Stimulated activated CD8-positive, alpha-beta memory T cell treated with anti-CD3 and anti-CD28 coated beads, Interleukin-12 subunit alpha, Interleukin-12 subunit beta, amount 100 ng/mL, for 1 hour (primary cell): ENCODE measurements around the gene PPP2R1A.

Experiments
- DNase-seq: peaks from one replicate; pipeline ENCODE4 v3.0.0-alpha.2; 2020; ENCODE audit warnings: low read depth

The PPP2R1A gene

DNA sequence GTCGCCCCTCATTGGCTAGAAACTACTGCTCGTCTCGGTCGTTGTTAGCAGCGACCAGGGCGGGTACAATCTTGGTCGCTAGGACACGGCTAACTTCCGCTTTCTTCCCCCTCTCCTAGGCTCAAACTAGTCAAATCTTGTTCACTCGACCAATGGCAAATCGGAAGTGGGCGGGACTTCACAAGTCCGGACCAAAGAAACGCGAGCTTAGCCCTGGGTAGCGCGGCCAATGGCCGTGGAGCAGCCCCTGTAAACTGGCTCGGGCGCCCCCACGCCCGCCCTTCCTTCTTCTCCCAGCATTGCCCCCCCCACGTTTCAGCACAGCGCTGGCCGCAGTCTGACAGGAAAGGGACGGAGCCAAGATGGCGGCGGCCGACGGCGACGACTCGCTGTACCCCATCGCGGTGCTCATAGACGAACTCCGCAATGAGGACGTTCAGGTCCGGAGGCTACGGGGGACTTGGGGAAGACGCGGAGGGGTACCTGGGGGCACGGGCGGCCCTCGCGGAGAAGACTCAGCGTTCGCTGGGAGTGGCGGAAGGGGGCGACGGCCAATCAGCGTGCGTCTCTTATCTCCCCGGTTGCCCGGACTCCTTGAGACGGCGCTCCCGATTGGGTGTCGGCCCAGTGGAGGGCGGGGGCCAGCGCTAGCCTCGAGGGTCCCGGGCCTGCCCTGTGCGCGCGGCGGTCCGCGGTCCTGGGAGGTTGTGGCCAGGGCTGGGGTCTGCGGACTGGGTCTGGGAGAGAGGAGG, at the start of gene PPP2R1A:
TSS of gene PPP2R1A (plus strand) at position 318 of the 752 bp plus-strand sequence. CDS start at position 363, 45 bp downstream.
- DNase-seq, result peak; percentile 98

DNA sequence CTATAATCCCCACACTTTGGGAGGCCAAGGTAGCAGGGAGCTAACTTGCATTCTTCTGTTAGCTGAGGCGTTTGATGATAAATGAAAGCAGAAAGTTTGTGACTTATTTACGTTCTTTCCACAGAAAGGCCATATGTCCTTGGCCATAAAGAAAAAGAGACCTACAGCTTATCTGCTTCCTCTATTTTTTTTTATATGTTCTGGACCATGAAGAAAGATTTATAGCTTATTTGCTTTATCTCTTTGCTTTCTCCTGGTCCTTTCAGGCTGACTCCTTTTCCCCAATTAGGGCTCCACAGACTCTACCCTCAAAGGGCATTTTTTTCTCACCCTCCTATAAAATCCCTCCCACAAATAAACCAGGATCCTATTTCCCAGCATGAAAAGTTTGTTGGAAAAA, 48.6 kb upstream of the PPP2R1A start:
- DNase-seq, result no peak

GRCh38 chr19:52142001-52142595, 47.8 kb upstream of the PPP2R1A start:
- DNase-seq, result no peak

DNA sequence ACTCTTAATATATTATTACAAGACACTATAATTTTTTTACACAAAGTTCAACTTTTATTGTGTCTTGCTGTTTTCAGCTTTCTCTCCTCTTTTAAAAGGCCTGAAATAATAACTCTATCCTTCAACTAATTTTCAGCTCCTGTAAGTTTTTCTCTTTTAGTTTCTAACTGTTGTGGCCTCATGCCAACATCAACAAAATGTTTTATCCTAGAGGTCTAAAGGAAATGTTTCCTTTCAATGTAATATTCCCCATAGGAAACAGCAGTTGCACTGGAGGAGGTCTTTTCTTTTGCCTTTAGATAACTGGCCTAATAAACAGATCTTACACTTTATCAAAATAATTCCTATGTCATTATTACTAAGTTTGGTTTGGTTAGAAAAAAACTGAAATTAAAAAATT, 41.6 kb upstream of the PPP2R1A start:
- no peak for DNase-seq

DNA sequence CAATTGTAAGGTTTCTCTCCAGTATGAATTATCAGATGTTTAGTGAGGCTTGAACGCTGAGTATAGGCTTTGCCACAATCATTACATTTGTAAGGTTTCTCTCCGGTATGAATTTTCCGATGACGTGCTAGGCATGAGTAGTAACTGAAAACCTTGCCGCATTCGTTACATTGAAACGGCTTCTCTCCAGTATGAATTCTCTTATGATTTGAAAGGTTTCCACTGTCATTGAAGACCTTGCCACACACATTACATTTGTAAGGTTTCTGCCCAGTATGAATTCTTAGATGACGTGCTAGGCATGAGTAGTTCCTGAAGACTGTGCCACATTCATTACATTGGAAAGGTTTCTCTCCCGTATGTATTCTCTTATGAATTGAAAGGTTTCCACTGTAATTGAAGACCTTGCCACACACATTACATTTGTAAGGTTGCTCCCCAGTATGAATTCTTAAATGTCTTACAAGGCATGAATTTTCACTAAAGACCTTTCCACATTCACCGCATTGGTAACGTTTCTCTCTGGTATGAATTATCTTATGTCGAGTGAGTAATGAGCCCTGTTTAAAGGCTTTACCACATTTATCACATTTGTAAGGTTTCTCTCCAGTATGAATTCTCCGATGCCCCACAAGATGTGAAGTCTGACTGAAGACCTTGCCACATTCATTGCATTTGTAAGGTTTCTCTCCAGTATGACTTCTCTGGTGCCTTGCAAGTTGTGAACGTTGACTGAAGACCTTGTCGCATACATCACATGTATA, 34.1 kb upstream of the PPP2R1A start:
- no peak for DNase-seq

GRCh38 chr19:52170304-52170703, 19.5 kb upstream of the PPP2R1A start:
- no peak for DNase-seq

DNA sequence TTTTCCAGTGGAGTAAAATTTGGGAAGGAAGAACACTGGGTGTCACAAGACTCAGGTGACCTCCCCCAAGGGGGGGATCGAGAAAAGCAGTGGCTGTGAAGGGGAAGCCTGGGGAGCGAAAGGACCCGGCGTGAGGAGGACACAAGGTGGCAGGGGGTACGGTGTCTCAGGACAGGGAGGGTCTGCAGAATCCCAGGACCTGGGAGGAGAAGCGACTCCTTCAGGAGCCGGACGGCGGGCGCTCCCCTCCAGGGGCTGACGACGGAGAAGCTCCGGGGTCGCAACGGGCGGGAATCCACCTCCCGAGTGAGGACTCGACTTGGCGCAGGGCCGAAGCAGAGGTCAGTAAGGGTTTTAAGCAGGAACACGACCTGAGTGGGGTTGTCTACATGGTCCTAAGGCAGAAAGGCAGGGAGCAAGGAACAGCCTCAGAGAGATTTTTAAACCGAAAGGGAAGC, 19.0 kb upstream of the PPP2R1A start:
- no peak for DNase-seq

DNA sequence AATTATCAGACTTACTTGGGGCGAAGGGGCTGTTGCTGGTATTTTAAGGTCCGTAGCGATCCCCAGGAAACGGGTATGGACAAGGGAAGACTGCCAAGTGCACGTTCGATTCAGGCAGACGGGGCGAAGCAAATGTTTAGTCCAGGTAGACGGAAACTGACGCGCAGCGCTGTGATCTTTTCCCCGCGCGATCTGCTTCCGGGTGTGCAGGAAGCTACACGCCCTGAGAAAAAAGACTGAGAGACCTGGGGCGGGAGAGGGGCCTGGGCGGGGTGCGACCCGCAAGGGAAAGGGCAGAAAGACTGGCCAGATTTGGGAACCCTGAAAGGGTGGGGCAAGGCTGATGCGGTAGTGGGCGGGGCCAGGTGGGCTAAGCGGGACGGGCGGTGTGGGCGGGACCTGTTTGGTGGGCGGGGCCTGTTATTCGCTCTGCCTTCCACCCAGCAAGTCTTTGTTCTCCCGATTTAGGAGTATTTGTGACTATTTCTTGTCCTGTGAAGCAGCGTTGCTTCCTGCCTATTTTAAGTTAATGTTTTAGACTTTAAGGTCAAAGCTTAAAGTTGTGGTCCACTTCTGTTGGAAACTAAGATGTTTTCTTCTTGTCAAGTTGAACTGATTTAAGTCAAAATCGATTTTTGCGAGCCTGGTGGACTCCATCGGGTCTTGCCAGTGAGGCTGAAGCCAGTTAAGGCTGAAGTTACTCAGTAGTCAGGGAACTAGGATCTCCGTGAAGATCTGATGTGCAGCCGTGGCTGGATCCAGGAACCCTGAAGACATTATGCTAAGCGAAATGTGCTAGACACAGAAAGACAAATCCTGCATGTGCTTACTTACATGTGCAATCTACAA, 18.3 kb upstream of the PPP2R1A start, which contains the start of gene ZNF836:
TSS of gene ZNF836 (minus strand) at position 301 of the 849 bp plus-strand sequence. CDS start 3,549 bp downstream, outside the sequence.
- peak; percentile 85 for DNase-seq

DNA sequence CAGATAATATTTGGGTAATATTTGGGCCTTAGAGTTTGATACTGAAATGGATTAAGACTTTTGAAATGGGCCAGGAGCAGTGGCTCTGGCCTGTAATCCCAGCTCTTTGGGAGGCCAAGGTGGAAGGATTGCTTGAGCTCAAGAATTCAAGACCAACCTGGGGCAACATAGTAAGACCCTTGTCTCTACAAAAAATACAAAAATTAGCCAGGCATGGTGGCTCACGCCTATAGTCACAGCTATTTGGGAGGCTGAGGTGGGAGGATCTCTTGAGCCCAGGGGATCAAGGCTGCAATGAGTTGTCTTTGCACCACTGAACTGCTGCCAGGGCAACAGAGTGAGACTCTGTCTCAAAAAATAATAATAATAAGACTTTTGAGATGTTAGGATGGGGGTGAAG, 17.5 kb upstream of the PPP2R1A start:
- no peak for DNase-seq

GRCh38 chr19:52176574-52176973, 13.3 kb upstream of the PPP2R1A start:
- DNase-seq, result no peak

- DNase-seq, result no peak
Observed at GRCh38 chr19:52187407-52187806, 2.4 kb upstream of the PPP2R1A start.

DNA sequence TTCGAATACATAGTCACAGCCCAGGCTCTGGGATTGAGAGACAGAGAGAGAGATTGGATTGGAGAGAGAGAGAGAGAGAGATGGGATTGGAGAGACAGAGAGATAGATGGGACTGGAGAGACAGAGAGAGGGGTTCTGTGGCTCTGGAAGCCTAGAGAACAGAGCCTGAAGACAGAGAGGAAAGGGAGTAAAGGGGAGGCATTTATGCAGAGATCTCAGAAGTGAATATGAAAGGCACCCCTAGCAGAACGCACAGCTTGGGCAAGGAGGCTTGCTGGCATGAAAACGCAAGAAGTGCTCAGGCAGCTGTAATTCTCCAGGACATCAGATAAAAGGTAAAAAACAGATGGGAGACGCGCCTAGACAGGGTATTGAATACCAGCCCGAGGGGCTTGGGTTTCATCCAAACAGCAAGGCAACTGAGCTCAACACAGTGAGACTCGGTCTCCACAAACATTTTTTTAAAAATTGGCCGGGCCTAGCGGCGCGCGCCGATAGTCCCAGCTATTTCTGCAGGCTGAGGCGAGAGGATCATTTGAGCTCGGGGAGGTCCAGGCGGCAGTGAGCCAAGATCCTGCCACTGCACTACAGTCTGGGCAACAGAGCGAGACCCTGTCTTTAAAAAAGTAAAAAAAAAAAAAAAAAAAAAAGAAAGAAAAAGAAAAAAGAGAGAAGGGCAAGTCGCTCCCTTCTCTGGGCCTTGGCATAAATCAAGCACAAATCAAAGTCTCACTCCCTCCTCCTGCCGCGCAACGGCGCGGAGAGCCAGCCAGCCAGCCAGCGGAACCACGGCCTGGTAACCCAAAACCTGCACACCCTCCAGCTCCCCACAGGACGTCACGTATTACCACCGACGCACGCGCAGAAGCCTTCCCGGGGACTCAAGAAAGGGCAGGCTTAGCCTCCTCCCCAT, 774 bp upstream of the PPP2R1A start:
- DNase-seq, result no peak

- DNase-seq, result no peak
Observed at GRCh38 chr19:52190487-52191293, 838 bp downstream of the PPP2R1A start.

DNA sequence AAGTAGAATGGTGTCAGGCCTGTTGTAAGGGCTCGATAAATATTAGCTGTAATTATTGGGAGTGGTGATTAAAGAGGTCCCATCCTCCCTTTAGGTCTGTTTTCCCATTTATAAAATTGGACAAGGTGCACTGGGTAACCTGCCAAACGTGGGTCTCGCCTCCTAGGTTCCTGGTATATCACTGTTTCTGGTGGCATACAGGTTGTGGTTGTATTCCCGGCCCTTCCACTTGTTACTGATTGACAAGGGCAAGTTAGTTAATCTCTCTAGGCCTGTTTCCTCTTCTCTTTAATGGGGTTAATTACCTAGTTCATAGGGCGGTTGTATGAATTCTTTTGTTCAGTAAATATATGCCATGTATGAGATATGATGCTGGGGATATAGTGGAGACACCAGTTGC, 1.5 kb downstream of the PPP2R1A start:
- no peak for DNase-seq

DNA sequence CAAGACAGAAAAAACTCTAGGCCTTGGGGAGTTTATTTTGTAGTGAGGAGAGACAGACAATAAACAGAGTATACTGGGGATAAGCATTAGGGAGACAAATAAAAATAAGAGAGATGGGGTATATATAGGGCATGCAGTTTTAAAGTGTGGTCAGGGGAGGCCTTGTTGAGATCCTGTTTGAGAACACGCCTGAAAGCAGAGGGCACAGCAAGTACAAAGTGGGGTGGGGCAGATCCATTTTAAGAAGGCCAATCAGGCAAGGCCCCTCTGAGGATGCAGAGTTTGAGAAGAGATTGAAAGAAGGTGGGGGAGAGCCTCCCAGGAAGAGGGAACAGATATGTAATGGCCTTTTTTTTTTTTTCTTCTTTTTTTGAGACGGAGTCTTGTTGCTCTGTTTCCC, 2.1 kb downstream of the PPP2R1A start:
- DNase-seq, result no peak

- DNase-seq, result no peak
Observed at GRCh38 chr19:52196256-52196967, 6.6 kb downstream of the PPP2R1A start.

DNA sequence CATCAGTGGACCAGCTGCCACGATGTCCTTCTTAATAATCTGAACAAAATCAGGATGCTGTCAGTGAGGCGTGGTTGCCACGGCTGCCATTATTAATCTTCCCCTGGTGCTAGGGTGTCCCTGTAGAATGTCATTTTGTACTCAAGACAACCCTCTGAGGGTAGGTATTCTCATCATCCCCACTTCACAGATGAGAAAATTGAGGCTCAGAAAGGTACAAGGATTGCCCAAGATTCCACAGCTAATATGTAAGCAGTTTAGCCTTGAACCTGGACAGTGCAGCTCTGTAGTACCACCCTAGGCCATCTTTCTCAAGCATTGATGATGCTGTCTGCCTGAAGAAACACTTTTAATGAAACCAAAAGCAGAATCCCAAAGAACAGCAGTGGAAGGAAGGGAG, 8.1 kb downstream of the PPP2R1A start:
- no peak for DNase-seq

GRCh38 chr19:52198678-52199077, 8.8 kb downstream of the PPP2R1A start:
- no peak for DNase-seq

DNA sequence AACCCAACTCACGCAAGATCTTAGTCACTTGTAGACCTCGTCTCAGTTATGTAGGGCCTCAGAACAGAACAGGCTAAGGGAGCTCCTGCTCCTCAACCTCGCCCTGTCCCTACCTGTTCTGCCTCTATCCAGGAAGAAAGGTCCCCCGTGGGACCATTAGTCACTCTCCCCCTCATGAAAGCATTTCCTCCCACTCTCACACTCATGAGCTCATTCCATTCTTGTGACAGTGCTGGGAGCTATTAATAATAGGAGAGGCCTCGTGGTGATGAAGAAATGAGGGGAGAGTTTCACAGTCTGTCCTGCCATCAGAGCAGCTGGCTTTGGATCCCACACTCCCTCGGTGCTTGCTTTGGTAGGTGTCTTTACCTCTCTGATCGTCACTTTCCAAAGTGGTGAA, 10.2 kb downstream of the PPP2R1A start:
- no peak for DNase-seq
